HL-60 (cell line): ENCODE results near the gene POMT2.

Source experiments
- DNase-seq, 2 experiments: peaks; one replicate each; pipeline ENCODE4 v3.0.0-alpha.2; 2010 to 2020; ENCODE audit warnings: low read depth in 1 of 2, low spot score in 1 of 2
- H3K27ac ChIP-seq: fragments of 250-450 bp; sonication (Bioruptor Pico); replicated peaks from 2 replicates; pipeline ENCODE4 v1.5.1; 2020; ENCODE audit warnings: mild to moderate bottlenecking, moderate library complexity
- H3K27me3 ChIP-seq: fragments of 250-450 bp; sonication (Bioruptor Pico); 2 replicates; pipeline ENCODE4 v1.5.1; 2021; ENCODE audit warnings: mild to moderate bottlenecking, moderate library complexity; ENCODE audit not compliant: insufficient read depth, poor library complexity, severe bottlenecking
- H3K4me3 ChIP-seq: replicated peaks from 2 replicates; pipeline ENCODE4 v1.5.1; 2011; ENCODE audit warnings: mild to moderate bottlenecking, control low read depth, low read length; ENCODE audit not compliant: insufficient read depth
- GABPA ChIP-seq: IDR thresholded peaks from 2 replicates; pipeline ENCODE4 v1.6.1; 2012; ENCODE audit warnings: low read depth
- POLR2AphosphoS5 ChIP-seq: IDR thresholded peaks from 2 replicates; pipeline ENCODE4 v1.6.1; 2012; ENCODE audit warnings: low read depth
- SPI1 ChIP-seq: IDR thresholded peaks from 2 replicates; pipeline ENCODE4 v1.6.1; 2012; ENCODE audit warnings: low read depth, mild to moderate bottlenecking, borderline replicate concordance
- TF ChIP-seq, protein P1 (sequence below): IDR thresholded peaks from one replicate; pipeline ENCODE4 v1.5.1; 2011; ENCODE audit warnings: low read length, control low read depth, inconsistent platforms; ENCODE audit not compliant: insufficient read depth
- TF ChIP-seq, protein P2 (sequence below): IDR thresholded peaks from 2 replicates; pipeline ENCODE4 v1.6.1; 2012; ENCODE audit warnings: low read depth; ENCODE audit not compliant: insufficient replicate concordance

POMT2 gene

DNA sequence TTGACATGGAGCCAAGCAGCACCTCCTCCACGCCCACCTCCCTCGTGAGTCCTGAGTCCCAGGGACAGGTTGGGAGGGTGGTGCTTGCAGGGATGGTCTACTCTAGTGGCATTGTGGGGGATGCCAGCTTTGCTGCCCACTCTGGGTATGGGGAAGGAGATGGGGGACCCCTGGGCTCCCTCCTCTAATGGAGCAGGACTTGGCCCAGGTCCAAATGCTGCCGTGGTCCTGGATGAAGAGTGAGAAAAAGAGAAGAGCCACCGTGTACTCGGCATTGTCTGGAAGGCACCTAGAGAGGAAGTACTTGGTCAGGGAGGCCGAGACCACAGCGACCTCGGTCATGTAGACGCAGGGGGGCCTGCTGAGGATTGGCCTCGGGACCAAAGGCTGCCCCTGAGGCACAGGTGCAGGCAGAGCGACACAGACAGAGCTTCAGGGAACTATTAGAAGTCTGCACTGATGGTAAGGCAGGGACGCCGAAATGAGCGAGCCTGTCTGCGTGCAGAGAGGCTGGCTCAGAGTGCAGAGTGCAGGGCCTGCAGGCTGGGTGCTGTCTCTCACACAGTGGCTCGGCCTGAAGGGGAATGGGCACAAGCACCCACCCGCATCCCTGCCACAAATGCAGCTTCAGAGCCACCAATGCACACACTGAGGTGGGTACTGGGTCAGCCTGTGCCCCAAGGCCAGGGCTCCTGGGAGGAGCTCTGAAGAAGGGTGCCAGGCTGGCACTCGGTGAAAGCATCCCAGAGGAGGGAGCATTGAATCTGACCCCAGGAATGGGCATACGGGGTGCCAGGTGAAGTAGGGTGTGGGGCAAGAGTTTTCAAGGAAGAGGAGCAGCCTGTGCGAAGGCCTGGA is 67.1 kb downstream of the POMT2 start:
- no peak overlapping the region for H3K27ac ChIP-seq
- DNase-seq, result no peak
- H3K27me3 ChIP-seq, result no peaks in the 10 kb centered on the region
- H3K4me3 ChIP-seq, result no peak overlapping the region
- TF ChIP-seq, protein P1, sequence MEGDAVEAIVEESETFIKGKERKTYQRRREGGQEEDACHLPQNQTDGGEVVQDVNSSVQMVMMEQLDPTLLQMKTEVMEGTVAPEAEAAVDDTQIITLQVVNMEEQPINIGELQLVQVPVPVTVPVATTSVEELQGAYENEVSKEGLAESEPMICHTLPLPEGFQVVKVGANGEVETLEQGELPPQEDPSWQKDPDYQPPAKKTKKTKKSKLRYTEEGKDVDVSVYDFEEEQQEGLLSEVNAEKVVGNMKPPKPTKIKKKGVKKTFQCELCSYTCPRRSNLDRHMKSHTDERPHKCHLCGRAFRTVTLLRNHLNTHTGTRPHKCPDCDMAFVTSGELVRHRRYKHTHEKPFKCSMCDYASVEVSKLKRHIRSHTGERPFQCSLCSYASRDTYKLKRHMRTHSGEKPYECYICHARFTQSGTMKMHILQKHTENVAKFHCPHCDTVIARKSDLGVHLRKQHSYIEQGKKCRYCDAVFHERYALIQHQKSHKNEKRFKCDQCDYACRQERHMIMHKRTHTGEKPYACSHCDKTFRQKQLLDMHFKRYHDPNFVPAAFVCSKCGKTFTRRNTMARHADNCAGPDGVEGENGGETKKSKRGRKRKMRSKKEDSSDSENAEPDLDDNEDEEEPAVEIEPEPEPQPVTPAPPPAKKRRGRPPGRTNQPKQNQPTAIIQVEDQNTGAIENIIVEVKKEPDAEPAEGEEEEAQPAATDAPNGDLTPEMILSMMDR, result no peak
- TF ChIP-seq SPI1, result no peak
- TF ChIP-seq, protein P2, sequence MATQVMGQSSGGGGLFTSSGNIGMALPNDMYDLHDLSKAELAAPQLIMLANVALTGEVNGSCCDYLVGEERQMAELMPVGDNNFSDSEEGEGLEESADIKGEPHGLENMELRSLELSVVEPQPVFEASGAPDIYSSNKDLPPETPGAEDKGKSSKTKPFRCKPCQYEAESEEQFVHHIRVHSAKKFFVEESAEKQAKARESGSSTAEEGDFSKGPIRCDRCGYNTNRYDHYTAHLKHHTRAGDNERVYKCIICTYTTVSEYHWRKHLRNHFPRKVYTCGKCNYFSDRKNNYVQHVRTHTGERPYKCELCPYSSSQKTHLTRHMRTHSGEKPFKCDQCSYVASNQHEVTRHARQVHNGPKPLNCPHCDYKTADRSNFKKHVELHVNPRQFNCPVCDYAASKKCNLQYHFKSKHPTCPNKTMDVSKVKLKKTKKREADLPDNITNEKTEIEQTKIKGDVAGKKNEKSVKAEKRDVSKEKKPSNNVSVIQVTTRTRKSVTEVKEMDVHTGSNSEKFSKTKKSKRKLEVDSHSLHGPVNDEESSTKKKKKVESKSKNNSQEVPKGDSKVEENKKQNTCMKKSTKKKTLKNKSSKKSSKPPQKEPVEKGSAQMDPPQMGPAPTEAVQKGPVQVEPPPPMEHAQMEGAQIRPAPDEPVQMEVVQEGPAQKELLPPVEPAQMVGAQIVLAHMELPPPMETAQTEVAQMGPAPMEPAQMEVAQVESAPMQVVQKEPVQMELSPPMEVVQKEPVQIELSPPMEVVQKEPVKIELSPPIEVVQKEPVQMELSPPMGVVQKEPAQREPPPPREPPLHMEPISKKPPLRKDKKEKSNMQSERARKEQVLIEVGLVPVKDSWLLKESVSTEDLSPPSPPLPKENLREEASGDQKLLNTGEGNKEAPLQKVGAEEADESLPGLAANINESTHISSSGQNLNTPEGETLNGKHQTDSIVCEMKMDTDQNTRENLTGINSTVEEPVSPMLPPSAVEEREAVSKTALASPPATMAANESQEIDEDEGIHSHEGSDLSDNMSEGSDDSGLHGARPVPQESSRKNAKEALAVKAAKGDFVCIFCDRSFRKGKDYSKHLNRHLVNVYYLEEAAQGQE, result no peak

DNA sequence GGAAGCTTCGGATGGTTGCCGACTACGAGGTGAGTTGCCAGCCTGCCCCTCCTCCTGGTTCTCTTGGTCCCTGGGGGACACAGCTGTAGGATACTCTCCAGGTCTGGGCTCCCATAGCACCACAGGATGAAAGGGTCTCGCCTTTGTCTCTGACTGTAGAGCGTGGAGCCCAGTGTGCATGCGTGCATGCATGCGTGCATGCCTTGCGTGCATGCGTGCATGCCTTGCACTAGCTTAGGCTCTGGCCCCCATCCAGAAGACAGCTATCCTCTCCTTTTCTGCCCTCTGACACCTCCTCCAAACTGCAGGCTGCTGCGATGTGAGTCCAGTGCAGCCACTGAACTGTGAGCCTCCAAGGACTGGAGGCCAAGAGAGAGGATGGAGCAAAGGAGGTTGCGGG is 68.8 kb downstream of the POMT2 start:
- no peak for DNase-seq
- no peak overlapping the region for H3K4me3 ChIP-seq
- no peak for TF ChIP-seq GABPA
- no peak for TF ChIP-seq POLR2AphosphoS5
- TF ChIP-seq, protein P1, result no peak
- TF ChIP-seq, protein P2, result no peak
- no peak for TF ChIP-seq SPI1
- H3K27me3 ChIP-seq, result no peaks in the 10 kb centered on the region
- no peak overlapping the region for H3K27ac ChIP-seq

DNA sequence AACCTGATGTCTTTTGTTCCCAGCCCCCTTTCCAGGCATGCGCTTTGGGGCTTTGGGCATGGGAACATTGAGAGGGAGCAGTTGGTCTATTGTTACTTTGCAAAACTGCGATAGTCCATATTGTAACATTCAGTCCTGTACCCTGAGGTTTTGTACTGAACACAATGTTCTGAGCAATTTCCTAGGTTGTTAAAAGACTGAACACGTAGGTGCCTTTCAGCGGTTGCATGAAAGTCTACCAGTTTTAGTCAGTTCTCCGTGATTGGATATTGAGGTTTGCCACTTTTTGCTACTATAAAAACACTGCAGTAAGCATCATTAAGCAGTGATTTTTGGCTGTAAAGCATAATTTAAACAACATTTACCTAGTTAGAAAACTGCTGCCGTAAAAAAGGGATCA is 69.8 kb downstream of the POMT2 start:
- Histone ChIP-seq H3K27ac (no peak overlapping the region), H3K4me3 (no peak overlapping the region), H3K27me3 (no peaks in the 10 kb centered on the region)
- no peak for DNase-seq
- TF ChIP-seq POLR2AphosphoS5 (no peak), SPI1 (no peak), GABPA (no peak)
- TF ChIP-seq, protein P2, result no peak
- TF ChIP-seq, protein P1, result no peak
